Measurements from ENCODE around the gene PPP1R37. TPM values are rescaled to one million over a fixed set of nuclear protein-coding genes. Genes with fewer than 3 reads are reported as not detected.
A peak's percentile ranks its signal among the peaks of the same experiment; 100 is the strongest.

Gene PPP1R37
- total and polyA plus RNA-seq, 2 of the 13 experiments (the other 11 are each of a cell fraction or from before 2014, with no cell fraction given), result 9.0 to 14.3 TPM

- TF ChIP-seq, protein P1, sequence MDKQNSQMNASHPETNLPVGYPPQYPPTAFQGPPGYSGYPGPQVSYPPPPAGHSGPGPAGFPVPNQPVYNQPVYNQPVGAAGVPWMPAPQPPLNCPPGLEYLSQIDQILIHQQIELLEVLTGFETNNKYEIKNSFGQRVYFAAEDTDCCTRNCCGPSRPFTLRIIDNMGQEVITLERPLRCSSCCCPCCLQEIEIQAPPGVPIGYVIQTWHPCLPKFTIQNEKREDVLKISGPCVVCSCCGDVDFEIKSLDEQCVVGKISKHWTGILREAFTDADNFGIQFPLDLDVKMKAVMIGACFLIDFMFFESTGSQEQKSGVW (CRISPR knock-in tag; IDR thresholded peaks at IDR 0.05; ENCODE audit: borderline replicate concordance), result 0 out of 2 replicates have a peak, but pooled peaks have one; percentile 28
- TF ChIP-seq, protein P2, sequence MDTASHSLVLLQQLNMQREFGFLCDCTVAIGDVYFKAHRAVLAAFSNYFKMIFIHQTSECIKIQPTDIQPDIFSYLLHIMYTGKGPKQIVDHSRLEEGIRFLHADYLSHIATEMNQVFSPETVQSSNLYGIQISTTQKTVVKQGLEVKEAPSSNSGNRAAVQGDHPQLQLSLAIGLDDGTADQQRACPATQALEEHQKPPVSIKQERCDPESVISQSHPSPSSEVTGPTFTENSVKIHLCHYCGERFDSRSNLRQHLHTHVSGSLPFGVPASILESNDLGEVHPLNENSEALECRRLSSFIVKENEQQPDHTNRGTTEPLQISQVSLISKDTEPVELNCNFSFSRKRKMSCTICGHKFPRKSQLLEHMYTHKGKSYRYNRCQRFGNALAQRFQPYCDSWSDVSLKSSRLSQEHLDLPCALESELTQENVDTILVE (CRISPR knock-in tag; IDR thresholded peaks at IDR 0.05), result peak; percentile 91
- TF ChIP-seq ZSCAN20 (CRISPR knock-in tag; IDR thresholded peaks at IDR 0.05; ENCODE audit: borderline replicate concordance) (peak; percentile 48; the same call in 1 of the 2 replicates), ELF1 (CRISPR knock-in tag; IDR thresholded peaks at IDR 0.05) (peak; percentile 69), HDAC1 (CRISPR knock-in tag; IDR thresholded peaks at IDR 0.05) (peak; percentile 91), HNF1A (IDR thresholded peaks at IDR 0.05; ENCODE audit: low read depth) (no peak), HNF1A (CRISPR knock-in tag; IDR thresholded peaks at IDR 0.05; ENCODE audit: borderline replicate concordance) (peak; percentile 42; the same call in 1 of the 2 replicates), ZNF556 (CRISPR knock-in tag; IDR thresholded peaks at IDR 0.05; ENCODE audit: borderline replicate concordance) (no peak; the same call in 1 of the 2 replicates), REL (CRISPR knock-in tag; conservative IDR thresholded peaks at IDR 0.05) (0 out of 2 replicates have a peak, but pooled peaks have one; percentile 43), RFXAP (CRISPR knock-in tag; IDR thresholded peaks at IDR 0.05; ENCODE audit: borderline replicate concordance) (peak; percentile 50; the same call in 1 of the 2 replicates), ZNF768 (CRISPR knock-in tag; IDR thresholded peaks at IDR 0.05) (peak; percentile 10; the same call in 1 of the 2 replicates), ZNF317 (CRISPR knock-in tag; IDR thresholded peaks at IDR 0.05) (0 out of 2 replicates have a peak, but pooled peaks have one; percentile 50), MEIS1 (CRISPR knock-in tag; IDR thresholded peaks at IDR 0.05; ENCODE audit: borderline replicate concordance) (peak; percentile 85; the same call in 1 of the 2 replicates), FIP1L1 (IDR thresholded peaks at IDR 0.05; ENCODE audit: borderline replicate concordance, insufficient read depth, low read depth, low read length) (0 out of 2 replicates have a peak, but pooled peaks have one; percentile 21), KLF16 (CRISPR knock-in tag; IDR thresholded peaks at IDR 0.05) (peak in 1 of 2 experiments; percentile 54; a peak in 1 of 4 replicates), SMAD1 (CRISPR knock-in tag; IDR thresholded peaks at IDR 0.05; ENCODE audit: borderline replicate concordance, low read depth) (peak; percentile 84; the same call in 1 of the 2 replicates), ZIK1 (CRISPR knock-in tag; IDR thresholded peaks at IDR 0.05; ENCODE audit: borderline replicate concordance, low read depth) (0 out of 2 replicates have a peak, but pooled peaks have one; percentile 19), ZFP36 (IDR thresholded peaks at IDR 0.05; ENCODE audit: borderline replicate concordance, low read depth, low read length, partially characterized antibody) (no peak), ZNF264 (CRISPR knock-in tag; IDR thresholded peaks at IDR 0.05) (peak; percentile 56; the same call in 1 of the 2 replicates)
- TF ChIP-seq, protein P3, sequence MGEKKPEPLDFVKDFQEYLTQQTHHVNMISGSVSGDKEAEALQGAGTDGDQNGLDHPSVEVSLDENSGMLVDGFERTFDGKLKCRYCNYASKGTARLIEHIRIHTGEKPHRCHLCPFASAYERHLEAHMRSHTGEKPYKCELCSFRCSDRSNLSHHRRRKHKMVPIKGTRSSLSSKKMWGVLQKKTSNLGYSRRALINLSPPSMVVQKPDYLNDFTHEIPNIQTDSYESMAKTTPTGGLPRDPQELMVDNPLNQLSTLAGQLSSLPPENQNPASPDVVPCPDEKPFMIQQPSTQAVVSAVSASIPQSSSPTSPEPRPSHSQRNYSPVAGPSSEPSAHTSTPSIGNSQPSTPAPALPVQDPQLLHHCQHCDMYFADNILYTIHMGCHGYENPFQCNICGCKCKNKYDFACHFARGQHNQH (CRISPR knock-in tag; IDR thresholded peaks at IDR 0.05), result peak; percentile 86
These were observed at the start of gene PPP1R37 (continued) for GRCh38 chr19:45092747-45093678.

Data from HepG2 (cell line).